Measurements from ENCODE around the gene RHCE.
"Not testable (repeated sequence)": the region's sequence is repeated elsewhere in the genome, so short reads cannot be mapped to it uniquely, and the experiment has no call there.

GRCh38 chr1:25417280-25417679 is 3.3 kb downstream of the RHCE start:
- not testable (repeated sequence) for TF ChIP-seq EP300, CTCF, POLR2A, POLR2AphosphoS5 (IDR thresholded peaks at IDR 0.05)
